GM19239 (cell line): ENCODE measurements around the gene ANKRD44.
A peak's percentile ranks its signal among the peaks of the same experiment; 100 is the strongest.
"Not testable (repeated sequence)": the region's sequence is repeated elsewhere in the genome, so short reads cannot be mapped to it uniquely, and the experiment has no call there.

Experiments used
- DNase-seq: peaks from one replicate; pipeline ENCODE4 v3.0.0; 2011; ENCODE audit warnings: low spot score; ENCODE audit not compliant: insufficient read length
- FAIRE-seq: peaks from 2 replicates; lab custom pipeline; 2011; peaks lifted over from hg19 to GRCh38; lab: Jason Lieb, UNC

ANKRD44 gene

GRCh38 chr2:197294260-197294659 lies 16.3 kb downstream of the ANKRD44 start:
- no peak for DNase-seq
- peak; percentile 99 for FAIRE-seq

GRCh38 chr2:197293252-197294007 lies 17.1 kb downstream of the ANKRD44 start:
- DNase-seq (no peak), FAIRE-seq (no peak)

- no peak for FAIRE-seq
- no peak for DNase-seq
These were observed 18.0 kb downstream of the ANKRD44 start for GRCh38 chr2:197292619-197293018.

GRCh38 chr2:197287596-197287932 lies 23.0 kb downstream of the ANKRD44 start:
- not testable (repeated sequence) for FAIRE-seq, DNase-seq

- FAIRE-seq, result peak; percentile 97
- no peak for DNase-seq
These were observed 23.6 kb downstream of the ANKRD44 start for GRCh38 chr2:197286805-197287595.

GRCh38 chr2:197285361-197285760 lies 25.2 kb downstream of the ANKRD44 start:
- DNase-seq (no peak), FAIRE-seq (peak; percentile 60)

- DNase-seq (no peak), FAIRE-seq (no peak)
These were observed 25.6 kb downstream of the ANKRD44 start for GRCh38 chr2:197284956-197285355.

GRCh38 chr2:197281421-197281820 lies 29.2 kb downstream of the ANKRD44 start:
- FAIRE-seq (peak; percentile 33), DNase-seq (no peak)

GRCh38 chr2:197280015-197280702 lies 30.4 kb downstream of the ANKRD44 start:
- DNase-seq (no peak), FAIRE-seq (peak; percentile 40)

GRCh38 chr2:197278799-197279763 lies 31.5 kb downstream of the ANKRD44 start:
- DNase-seq (no peak), FAIRE-seq (no peak)

GRCh38 chr2:197277794-197278193 lies 32.8 kb downstream of the ANKRD44 start:
- no peak for FAIRE-seq

GRCh38 chr2:197276156-197276555 lies 34.4 kb downstream of the ANKRD44 start:
- FAIRE-seq (no peak), DNase-seq (no peak)

More at GRCh38 chr2:197277794-197278193, 32.8 kb downstream of the ANKRD44 start:
- DNase-seq, result no peak

- FAIRE-seq (no peak), DNase-seq (no peak)
These were observed 35.6 kb downstream of the ANKRD44 start for GRCh38 chr2:197274937-197275336.

- no peak for DNase-seq
- no peak for FAIRE-seq
These were observed 36.2 kb downstream of the ANKRD44 start for GRCh38 chr2:197274349-197274748.

- FAIRE-seq (no peak), DNase-seq (no peak)
These were observed 37.1 kb downstream of the ANKRD44 start for GRCh38 chr2:197273485-197273884.

- FAIRE-seq (no peak), DNase-seq (no peak)
These were observed 40.0 kb downstream of the ANKRD44 start for GRCh38 chr2:197270601-197271000.

GRCh38 chr2:197269815-197270214 lies 40.8 kb downstream of the ANKRD44 start:
- no peak for DNase-seq
- no peak for FAIRE-seq

GRCh38 chr2:197268786-197269584 lies 41.6 kb downstream of the ANKRD44 start:
- FAIRE-seq (peak; percentile 79), DNase-seq (no peak)

- FAIRE-seq (no peak), DNase-seq (no peak)
These were observed 44.1 kb downstream of the ANKRD44 start for GRCh38 chr2:197266477-197266876.
